GM18907 (cell line): Measurements from ENCODE around the gene CHID1.

ENCODE experiments used
- ATAC-seq: cut with Tn5 transposase; IDR thresholded peaks from one replicate; pipeline ENCODE4 v1.9.1; 2021; ENCODE audit warnings: mild to moderate bottlenecking, moderate library complexity; ENCODE audit not compliant: unreplicated experiment

The CHID1 gene

DNA sequence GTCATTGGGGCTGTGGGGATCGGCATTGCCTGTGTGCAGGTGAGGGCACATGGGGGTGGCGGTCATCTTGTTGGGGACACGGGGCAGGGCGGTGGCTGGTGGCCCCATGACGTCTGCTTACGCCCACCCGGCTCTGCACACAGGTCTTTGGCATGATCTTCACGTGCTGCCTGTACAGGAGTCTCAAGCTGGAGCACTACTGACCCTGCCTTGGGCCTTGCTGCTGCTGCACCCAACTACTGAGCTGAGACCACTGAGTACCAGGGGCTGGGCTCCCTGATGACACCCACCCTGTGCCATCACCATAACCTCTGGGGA, 72.7 kb downstream of the CHID1 start:
- no peak for ATAC-seq

- no peak for ATAC-seq
These were observed 73.2 kb downstream of the CHID1 start for GRCh38 chr11:837189-837989.

GRCh38 chr11:836700-837099, 73.9 kb downstream of the CHID1 start:
- ATAC-seq, result no peak

DNA sequence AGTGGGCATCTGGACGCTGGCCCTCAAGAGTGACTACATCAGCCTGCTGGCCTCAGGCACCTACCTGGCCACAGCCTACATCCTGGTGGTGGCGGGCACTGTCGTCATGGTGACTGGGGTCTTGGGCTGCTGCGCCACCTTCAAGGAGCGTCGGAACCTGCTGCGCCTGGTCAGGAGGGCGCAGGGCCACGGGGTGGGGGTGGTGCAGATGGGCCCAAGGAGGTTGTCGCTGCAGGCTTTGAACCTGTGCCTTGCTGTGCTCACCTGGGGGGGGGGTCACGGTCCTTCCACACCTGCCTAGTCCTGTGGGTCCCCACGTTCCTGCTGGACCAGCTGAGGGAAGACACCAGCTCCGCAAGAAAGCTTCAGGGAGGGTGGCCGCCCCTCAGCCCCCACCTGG, 74.3 kb downstream of the CHID1 start:
- ATAC-seq, result no peak

DNA sequence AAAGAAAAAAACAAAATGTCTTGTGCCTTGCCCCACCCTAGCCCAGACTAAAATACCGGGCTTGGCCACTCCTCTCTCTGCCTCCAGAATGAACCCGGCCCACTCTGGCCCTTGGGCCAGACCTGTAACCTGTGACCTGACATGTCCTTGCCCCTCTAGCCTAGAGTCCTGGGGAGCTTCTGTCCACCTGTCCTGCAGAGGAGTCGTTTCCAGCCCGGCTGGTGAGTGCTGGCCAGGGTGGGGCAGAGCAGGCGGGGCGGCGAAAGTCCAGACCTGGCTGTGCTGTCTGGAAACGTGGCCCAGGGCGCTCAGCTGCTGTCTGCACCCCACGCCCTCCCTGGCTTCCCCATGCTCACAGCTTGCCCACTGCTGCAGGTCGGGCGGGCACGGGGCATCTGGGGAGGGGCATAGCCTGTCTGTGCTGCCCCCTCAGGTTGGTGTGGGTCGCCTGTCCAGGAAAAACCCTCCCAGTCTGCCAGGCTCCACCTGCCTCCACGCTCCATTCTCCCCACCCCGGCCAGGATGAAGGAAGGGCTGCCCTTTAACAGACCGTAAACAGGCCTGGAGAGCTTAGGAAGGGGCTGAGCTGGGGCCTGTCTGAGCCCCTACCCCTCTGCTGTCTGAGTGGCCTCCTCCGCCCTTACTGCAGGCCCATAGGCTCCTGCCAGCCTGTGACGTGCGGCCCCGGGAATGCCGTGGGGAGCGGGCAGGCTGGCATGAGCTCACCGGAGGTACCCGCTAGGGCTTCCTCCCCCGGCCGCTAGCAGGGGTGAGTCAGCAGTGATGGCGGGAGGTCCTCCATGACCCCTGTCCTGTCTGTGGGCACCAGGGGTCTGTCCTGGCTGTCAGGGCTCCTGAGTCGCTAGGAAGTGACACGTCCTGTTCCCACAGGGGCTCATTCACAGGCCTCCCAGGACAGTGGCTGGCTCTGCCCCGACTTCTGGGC, 76.0 kb downstream of the CHID1 start:
- no peak for ATAC-seq

DNA sequence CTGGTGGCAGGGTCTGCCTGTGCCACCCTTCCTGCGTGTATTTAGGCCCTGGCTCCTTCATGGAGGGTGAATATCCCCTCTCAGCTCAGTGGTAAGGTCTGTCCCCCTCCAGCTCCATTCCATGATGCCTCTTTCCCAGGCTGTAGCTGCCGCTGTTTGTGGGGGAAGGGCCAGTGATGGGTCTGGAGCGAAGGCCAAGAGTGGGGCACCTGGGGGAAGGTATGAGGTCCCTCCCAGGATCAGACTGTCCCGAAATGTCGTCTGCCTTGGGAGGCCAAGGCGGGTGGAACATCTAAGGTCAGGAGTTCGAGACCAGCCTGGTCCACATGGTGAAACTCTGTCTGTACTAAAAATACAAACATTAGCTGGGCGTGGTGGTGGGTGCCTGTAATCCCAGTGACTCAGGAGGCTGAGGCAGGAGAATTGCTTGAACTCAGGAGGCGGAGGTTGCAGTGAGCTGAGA, 76.7 kb downstream of the CHID1 start:
- no peak for ATAC-seq

- peak; percentile 10 for ATAC-seq
These were observed 77.4 kb downstream of the CHID1 start for GRCh38 chr11:833114-833791.

DNA sequence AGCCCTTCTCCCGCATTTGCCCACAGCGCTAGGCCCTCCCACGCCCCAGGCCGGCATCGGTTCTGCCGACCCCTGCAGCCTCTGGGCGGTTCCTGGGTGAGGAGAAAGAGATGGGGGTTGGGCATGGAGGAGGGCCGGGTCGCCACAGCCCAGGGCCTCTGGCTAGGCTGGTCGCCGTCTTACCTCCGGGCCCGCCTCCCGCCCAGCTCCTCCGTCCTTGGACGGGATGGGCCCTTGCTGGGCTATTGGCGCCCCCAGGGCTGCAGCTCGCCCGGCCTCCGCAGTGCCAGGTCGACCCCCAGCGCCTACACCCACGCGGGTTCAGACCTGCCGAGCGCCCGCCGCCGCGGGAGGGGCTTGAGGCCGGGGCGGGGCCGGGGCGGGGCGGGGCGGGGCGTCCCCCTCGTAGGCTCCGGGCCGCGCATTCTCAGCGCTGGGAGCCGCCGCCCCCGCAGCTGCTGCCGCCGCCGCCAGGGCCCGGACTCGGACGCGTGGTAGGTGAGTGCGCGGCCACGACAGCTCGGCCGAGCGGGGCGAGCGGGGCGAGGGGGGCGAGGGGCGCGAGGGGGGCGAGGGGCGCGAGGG, 78.0 kb downstream of the CHID1 start, which contains the start of gene CD151:
Gene CD151, plus strand, starts transcription at position 424 of the 585 bp plus-strand sequence. CDS start 3,118 bp downstream, outside the sequence.
- ATAC-seq, result peak; percentile 34

- no peak for ATAC-seq
These were observed 78.6 kb downstream of the CHID1 start for GRCh38 chr11:831961-832528.

- ATAC-seq, result no peak
These were observed 79.3 kb downstream of the CHID1 start for GRCh38 chr11:831118-831864.

- no peak for ATAC-seq
These were observed 80.1 kb downstream of the CHID1 start for GRCh38 chr11:830295-831117.

DNA sequence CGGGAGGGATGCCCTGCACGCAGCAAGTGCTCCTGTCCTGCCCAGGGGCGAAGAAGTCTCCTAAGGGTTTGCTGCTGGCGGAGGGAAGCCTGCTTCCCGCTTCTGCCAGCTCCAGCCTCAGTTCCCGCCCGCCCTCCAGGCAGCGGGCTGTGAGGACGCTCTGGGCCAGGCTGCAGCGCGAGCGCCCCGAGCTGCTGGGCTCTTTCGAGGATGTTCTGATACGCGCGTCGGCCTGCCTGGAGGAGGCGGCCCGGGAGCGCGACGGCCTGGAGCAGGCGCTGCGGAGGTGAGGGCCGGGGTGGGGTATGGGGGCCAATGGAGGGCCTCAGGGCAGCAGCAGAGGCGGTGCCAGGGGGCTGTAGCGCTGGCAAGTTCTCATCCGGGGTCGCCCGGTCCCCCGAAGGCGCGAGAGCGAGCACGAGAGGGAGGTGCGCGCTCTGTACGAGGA, 80.7 kb downstream of the CHID1 start:
- no peak for ATAC-seq

DNA sequence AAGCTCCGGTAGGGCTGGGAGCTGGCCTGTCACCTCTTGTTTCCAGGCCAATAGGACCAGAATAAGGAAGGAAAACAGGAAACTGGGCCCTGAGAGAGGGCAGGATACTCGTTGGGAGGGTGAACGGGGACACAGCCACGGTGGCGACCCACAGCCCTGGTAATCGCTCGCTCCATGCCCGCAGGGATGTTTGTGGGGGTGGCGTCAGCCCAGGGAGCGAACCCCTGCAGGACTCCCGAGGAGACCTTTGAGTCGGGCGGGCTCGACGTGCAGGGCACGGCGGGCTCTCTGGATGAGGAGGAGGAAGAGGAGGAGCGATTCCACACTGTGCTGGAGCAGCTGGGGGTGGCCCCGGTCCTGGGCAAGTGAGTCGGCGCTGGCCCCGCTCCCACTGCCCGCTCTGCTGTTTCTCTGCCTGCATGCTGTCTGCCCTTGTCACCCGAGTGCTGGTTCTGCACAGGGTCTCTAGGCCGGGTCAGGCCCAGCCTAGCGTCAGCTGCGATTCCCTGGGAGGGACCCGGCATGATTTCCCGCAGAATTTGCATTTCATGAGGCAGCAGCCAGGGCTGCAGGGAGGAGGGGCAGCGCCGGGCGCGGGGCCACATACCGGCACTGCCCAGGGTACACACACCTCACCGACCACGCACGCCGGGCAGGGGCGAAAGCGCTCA, 81.3 kb downstream of the CHID1 start:
- ATAC-seq, result no peak

- ATAC-seq, result no peak
These were observed 82.0 kb downstream of the CHID1 start for GRCh38 chr11:828506-829175.

DNA sequence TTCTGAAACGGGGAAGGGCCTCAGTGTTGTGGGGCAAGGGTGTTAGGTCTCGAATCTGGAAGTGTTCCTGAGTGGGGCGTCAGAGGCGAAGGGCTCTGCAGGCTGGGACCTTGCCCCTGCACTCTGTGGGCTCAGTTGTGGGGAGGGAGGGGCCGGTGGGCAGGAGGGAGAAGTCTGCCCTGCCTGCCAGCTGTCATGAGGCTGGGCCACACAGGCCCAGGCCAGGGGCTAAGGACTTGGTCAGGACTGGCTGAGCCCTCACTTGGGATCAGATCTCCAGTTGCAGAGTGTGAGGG, 82.8 kb downstream of the CHID1 start, which contains the start of gene CRACR2B:
Gene CRACR2B, plus strand, starts transcription at position 23 of the 296 bp plus-strand sequence. CDS start 689 bp downstream, outside the sequence.
- peak; percentile 7 for ATAC-seq

DNA sequence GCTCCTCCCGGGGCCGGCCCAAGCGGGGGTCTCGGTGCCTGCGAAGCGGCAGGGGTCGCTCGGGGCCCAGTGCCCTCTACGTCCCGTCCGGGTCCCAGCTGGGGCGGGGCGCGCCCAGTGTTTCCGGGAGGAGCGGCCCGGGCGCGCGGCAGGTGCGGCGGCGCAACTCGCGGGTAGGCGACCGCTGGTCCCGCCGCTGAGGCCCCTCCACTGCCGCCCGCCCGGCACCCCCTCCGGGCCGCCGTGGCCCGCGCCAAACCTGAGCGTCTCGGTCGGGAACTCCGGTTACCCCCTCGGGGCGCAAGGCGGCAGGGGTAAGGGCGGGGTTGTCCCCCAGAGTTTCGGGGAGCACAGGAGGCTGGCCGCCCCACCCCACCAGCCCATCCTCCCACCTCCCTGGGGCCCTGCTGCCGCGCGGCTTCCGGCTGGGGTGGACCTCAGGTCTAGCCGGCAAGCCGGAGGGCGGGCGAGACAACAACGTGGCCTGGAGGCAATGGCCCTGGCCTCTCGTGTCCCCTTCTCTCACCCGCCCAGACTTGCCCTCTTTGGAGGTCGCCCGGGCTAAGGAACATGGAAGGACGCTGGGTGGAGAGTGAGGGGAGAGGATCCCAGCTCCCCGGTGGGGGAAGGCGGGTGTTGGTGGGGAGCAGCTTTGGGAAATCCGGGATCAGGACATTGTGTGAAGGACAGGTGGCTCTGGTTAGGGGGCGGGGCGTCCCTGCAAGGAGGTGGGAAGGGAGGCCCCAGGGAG, 83.3 kb downstream of the CHID1 start:
- peak; percentile 48 for ATAC-seq

- ATAC-seq, result peak; percentile 13
These were observed 83.8 kb downstream of the CHID1 start for GRCh38 chr11:826836-827145.
